Effector memory CD4-positive, alpha-beta T cell (primary cell): ENCODE measurements around the gene RBP2.

Experiments used
- DNase-seq, 3 donors: peaks; one replicate each; pipeline ENCODE4 v3.0.0-alpha.2; 2020
- H3K27ac ChIP-seq: 2 replicates; pipeline ENCODE4 v1.7.0; 2013; ENCODE audit warnings: mild to moderate bottlenecking, low read length, moderate library complexity; ENCODE audit not compliant: insufficient read depth, poor library complexity, severe bottlenecking
- H3K27me3 ChIP-seq: replicated peaks from 2 replicates; pipeline ENCODE4 v1.7.0; 2013; ENCODE audit warnings: mild to moderate bottlenecking, low read length; ENCODE audit not compliant: insufficient read depth, control insufficient read depth, poor library complexity, severe bottlenecking
- H3K36me3 ChIP-seq: 2 replicates; pipeline ENCODE4 v1.7.0; 2013; ENCODE audit warnings: mild to moderate bottlenecking, low read length, moderate library complexity; ENCODE audit not compliant: control insufficient read depth, insufficient read depth
- H3K4me1 ChIP-seq: 2 replicates; pipeline ENCODE4 v1.7.0; 2013; ENCODE audit warnings: low read length, mild to moderate bottlenecking; ENCODE audit not compliant: control insufficient read depth, insufficient read depth, poor library complexity, severe bottlenecking
- H3K4me3 ChIP-seq: 2 replicates; pipeline ENCODE4 v1.7.0; 2013; ENCODE audit warnings: low read length, low read depth, mild to moderate bottlenecking; ENCODE audit not compliant: insufficient read depth, poor library complexity, severe bottlenecking
- H3K9me3 ChIP-seq: 2 replicates; pipeline ENCODE4 v1.7.0; 2013; ENCODE audit warnings: mild to moderate bottlenecking, low read length, moderate library complexity; ENCODE audit not compliant: control insufficient read depth

Gene RBP2

DNA sequence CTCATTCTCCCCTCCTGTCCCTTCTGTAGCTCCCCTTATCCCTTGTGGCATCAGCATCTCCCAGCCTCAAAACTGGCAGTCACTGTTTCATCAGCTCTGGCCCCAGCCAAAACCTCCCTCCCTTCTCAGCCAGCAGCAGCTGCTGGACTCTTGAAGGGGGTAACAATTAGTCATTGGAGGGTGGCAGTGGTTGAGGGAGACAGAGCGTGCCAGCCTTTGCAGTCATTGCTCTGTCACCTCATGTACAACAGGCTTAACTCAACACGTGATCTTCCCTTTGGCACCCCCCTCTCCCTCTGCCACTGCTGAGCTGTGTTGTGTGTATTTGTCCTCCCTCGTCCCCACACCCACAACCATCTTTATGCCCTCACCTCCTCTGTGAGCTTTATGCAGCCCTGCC is 28.2 kb downstream of the RBP2 start:
- Histone ChIP-seq H3K9me3 (no peaks in the 10 kb centered on the region), H3K4me3 (no peak overlapping the region), H3K4me1 (no peaks in the 10 kb centered on the region), H3K36me3 (no peaks in the 10 kb centered on the region), H3K27me3 (no peaks in the 10 kb centered on the region), H3K27ac (no peak overlapping the region)
- no peak for DNase-seq

GRCh38 chr3:139447486-139447885 is 28.8 kb downstream of the RBP2 start:
- H3K4me3 ChIP-seq: no peak overlapping the region
- H3K27ac ChIP-seq: no peak overlapping the region
- H3K9me3 ChIP-seq: no peaks in the 10 kb centered on the region
- DNase-seq: no peak
- H3K27me3 ChIP-seq: no peaks in the 10 kb centered on the region
- H3K36me3 ChIP-seq: no peaks in the 10 kb centered on the region
- no peaks in the 10 kb centered on the region for H3K4me1 ChIP-seq

DNA sequence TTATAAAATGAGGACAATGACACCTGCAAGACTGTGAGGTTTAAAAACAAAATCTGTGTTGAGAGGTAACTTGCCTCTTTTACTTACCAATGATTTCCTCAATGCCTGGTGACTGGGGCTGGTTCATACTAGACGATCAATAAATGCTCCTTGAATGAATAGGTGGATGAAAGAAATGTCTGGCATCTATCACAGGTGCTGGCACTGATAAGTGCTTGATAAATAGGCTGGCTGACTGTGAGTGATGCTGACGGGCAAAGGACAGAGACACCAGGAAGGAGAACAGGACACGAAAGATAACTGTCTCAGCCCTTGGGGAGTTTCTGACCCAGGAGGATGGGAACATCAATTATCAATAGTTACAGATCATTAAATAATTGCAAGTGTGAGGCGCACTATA is 31.9 kb downstream of the RBP2 start:
- no peak for DNase-seq
- no peaks in the 10 kb centered on the region for H3K36me3 ChIP-seq
- H3K4me1 ChIP-seq: no peaks in the 10 kb centered on the region
- H3K4me3 ChIP-seq: no peak overlapping the region
- no peaks in the 10 kb centered on the region for H3K27me3 ChIP-seq
- no peaks in the 10 kb centered on the region for H3K9me3 ChIP-seq
- no peak overlapping the region for H3K27ac ChIP-seq

DNA sequence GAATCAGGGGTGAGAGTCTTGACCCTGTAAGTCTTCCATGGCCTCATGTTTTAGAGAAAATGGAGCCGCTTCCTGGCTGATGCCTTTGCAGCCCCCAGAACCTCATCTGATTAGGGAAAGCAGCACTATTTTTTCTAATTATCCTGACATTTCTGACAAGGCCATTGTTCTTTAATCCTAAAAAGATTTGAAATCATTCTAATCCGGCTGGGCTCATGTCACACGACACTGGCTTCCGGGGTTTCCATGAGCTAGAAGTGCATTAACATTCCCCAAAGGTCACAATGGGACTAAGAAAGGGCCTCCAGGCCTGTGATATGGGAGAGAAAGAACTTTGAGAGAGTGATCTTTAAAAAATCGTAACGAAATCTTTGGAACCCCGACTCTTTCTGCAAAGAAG is 33.1 kb downstream of the RBP2 start:
- Histone ChIP-seq H3K27me3 (no peaks in the 10 kb centered on the region), H3K4me3 (no peak overlapping the region), H3K27ac (no peak overlapping the region), H3K4me1 (no peaks in the 10 kb centered on the region), H3K9me3 (no peaks in the 10 kb centered on the region), H3K36me3 (no peaks in the 10 kb centered on the region)
- no peak for DNase-seq

DNA sequence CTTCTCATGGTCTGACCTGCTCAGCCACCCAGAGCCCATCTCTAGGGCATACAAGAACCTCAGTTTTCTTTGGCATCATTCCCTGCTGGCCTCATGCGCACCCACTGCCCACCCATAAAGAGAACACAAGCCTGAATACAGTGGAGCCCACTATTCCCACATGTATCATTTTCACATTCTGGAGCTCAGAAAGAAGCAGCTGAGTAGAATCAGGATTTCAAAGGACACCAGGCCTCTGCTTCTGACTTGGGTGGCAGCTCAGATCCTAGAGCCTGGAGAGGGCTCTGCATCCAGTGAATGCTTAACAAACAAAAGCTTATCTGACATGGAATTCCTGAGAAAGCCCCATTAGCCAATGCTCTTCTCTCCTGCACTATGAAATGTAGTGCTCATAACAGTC is 34.7 kb downstream of the RBP2 start:
- H3K4me1 ChIP-seq: no peaks in the 10 kb centered on the region
- no peaks in the 10 kb centered on the region for H3K9me3 ChIP-seq
- H3K36me3 ChIP-seq: no peaks in the 10 kb centered on the region
- no peaks in the 10 kb centered on the region for H3K27me3 ChIP-seq
- no peak for DNase-seq
- no peak overlapping the region for H3K4me3 ChIP-seq
- H3K27ac ChIP-seq: no peak overlapping the region

DNA sequence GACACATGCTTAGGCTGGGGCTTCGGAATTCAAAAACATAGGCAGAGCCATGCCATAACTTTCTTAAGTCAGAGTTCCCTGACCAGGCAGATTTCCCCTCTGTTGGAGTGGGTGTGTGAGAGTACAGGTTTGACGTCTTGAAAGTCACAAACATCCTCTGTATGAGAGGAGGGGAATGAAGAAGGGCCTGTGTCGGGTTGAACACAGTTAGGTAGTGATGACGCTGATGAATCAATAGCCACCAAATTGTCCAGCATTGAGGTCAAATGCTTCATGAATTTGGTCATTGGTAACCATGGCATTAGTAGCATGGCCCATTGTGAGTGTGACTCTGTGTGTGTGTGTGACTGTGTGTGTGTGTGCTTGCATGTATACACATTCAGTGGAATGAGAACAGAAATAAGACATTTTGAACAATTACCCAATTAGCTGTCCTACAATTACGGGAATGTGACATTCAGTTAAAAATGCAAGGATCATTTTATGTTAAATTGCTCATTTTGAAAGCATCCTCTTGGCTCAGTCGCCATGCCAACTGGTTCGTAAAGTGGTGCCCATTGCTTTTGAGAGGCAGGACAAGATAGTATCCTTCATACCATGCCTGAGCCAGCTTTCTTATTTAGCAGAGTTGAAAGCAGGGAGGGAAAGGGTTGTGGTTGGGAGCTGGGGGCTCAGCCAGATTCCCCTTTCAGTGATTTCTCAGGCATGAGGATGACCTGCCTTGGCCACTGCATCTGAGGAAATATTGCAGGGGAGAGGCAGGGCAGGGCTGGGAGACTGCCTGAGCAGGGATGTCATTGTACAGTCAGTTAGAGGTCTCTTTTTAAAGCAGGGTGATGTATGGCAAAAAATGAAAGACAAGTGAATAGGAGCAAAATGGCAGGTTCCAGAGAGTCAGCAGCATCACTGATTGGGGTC is 35.4 kb downstream of the RBP2 start:
- no peak for DNase-seq
- Histone ChIP-seq H3K9me3 (no peaks in the 10 kb centered on the region), H3K27me3 (no peaks in the 10 kb centered on the region), H3K36me3 (no peaks in the 10 kb centered on the region), H3K4me3 (no peak overlapping the region), H3K27ac (no peak overlapping the region), H3K4me1 (no peaks in the 10 kb centered on the region)

GRCh38 chr3:139439278-139439677 is 37.0 kb downstream of the RBP2 start:
- H3K9me3 ChIP-seq: no peaks in the 10 kb centered on the region
- no peaks in the 10 kb centered on the region for H3K36me3 ChIP-seq
- DNase-seq: no peak
- H3K4me3 ChIP-seq: no peak overlapping the region
- no peaks in the 10 kb centered on the region for H3K4me1 ChIP-seq
- no peak overlapping the region for H3K27ac ChIP-seq
- H3K27me3 ChIP-seq: no peaks in the 10 kb centered on the region

DNA sequence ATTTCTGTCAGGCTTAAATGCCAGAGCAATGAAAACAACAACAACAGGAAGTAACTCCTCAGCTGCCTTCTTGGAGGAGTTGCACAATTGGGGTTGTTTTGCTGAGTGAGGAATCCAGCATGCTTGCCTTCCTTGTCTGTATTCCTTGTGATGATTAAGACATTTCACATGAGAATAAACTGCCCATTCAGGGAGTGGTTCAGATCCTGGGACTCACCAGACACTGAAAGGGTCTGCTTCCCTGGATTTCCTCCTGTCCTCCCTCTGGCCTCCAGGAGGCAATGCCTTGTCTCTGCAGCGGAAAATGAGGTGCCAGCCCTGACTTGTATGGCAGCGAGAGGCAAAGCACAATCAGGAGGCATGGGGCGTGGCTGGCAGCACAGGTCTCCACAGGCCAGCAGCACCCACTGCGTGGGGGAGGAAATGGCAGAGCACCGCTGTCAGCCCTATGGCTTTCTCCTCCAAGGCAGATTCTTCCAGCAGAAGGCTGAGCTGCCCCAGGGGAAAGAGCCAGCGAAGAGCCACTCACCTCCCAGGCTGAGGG is 41.5 kb downstream of the RBP2 start:
- H3K27me3 ChIP-seq: no peaks in the 10 kb centered on the region
- DNase-seq: no peak
- H3K36me3 ChIP-seq: no peaks in the 10 kb centered on the region
- H3K4me1 ChIP-seq: no peaks in the 10 kb centered on the region
- H3K9me3 ChIP-seq: no peaks in the 10 kb centered on the region
- H3K27ac ChIP-seq: no peak overlapping the region
- no peak overlapping the region for H3K4me3 ChIP-seq

- no peak for DNase-seq
- H3K27ac ChIP-seq: no peak overlapping the region
- no peaks in the 10 kb centered on the region for H3K4me1 ChIP-seq
These were observed 42.1 kb downstream of the RBP2 start for GRCh38 chr3:139434228-139434627.

DNA sequence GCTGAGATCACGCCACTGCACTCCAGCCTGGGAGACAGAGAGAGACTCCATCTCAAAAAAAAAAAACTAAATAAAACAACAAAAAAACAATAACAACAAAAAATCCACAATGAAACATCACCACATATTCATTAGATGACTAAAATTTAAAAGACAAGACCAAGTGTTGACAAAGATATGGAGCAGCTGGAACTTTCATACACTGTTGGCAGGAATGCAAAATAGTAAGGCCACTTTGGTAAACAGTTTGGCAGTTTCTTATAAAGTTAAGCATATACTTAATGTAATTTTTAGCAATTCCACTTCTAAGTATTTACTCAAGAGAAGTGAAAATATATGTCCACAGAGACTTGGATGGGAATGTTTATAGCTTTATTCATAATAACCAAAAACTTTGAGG is 43.2 kb downstream of the RBP2 start:
- no peak for DNase-seq
- H3K36me3 ChIP-seq: no peaks in the 10 kb centered on the region
- H3K4me3 ChIP-seq: no peak overlapping the region
- H3K27ac ChIP-seq: no peak overlapping the region
- no peaks in the 10 kb centered on the region for H3K27me3 ChIP-seq
- H3K9me3 ChIP-seq: no peaks in the 10 kb centered on the region
- no peaks in the 10 kb centered on the region for H3K4me1 ChIP-seq

More at GRCh38 chr3:139434228-139434627, 42.1 kb downstream of the RBP2 start:
- no peak overlapping the region for H3K4me3 ChIP-seq
- H3K27me3 ChIP-seq: no peaks in the 10 kb centered on the region
- H3K9me3 ChIP-seq: no peaks in the 10 kb centered on the region
- no peaks in the 10 kb centered on the region for H3K36me3 ChIP-seq
